Skeletal muscle tissue (tissue), 4 donors: ENCODE measurements around the gene ALDH8A1. TPM values are rescaled to one million over a fixed set of nuclear protein-coding genes. Genes with fewer than 3 reads are reported as not detected.

Source experiments
- H3K27ac ChIP-seq: one replicate; pipeline ENCODE4 v1.7.0; 2013; ENCODE audit warnings: mild to moderate bottlenecking, low read depth, low read length, inconsistent platforms
- H3K27me3 ChIP-seq, 3 donors: one replicate each; pipeline ENCODE4 v1.7.0; 2013; ENCODE audit warnings: low read length in 3 of 3; ENCODE audit not compliant: control insufficient read depth in 3 of 3, insufficient read depth in 3 of 3
- H3K36me3 ChIP-seq, 3 donors: one replicate each; pipeline ENCODE4 v1.7.0; 2013; ENCODE audit warnings: low read length in 3 of 3; ENCODE audit not compliant: control insufficient read depth in 3 of 3, insufficient read depth in 3 of 3
- H3K4me1 ChIP-seq, 3 donors: one replicate each; pipeline ENCODE4 v1.7.0; 2013; ENCODE audit warnings: low read length in 3 of 3, mild to moderate bottlenecking in 3 of 3; ENCODE audit not compliant: control insufficient read depth in 3 of 3, insufficient read depth in 3 of 3
- H3K4me3 ChIP-seq, 3 donors: one replicate each; pipeline ENCODE4 v1.7.0; 2013; ENCODE audit warnings: low read length in 3 of 3
- H3K9ac ChIP-seq, 3 donors: one replicate each; pipeline ENCODE4 v1.7.0; 2013; ENCODE audit warnings: low read length in 3 of 3, mild to moderate bottlenecking in 3 of 3, moderate library complexity in 2 of 3, low read depth in 1 of 3
- H3K9me3 ChIP-seq, 3 donors: one replicate each; pipeline ENCODE4 v1.7.0; 2013; ENCODE audit warnings: low read length in 3 of 3; ENCODE audit not compliant: control insufficient read depth in 3 of 3
- total RNA-seq: library from RNA; depleted of rRNA; stranded (reverse); fragments of >200 nt; gene quantifications from one replicate; pipeline ENCODE4 v1.2.3, GENCODE V29; 2014
- donor health status: Osteomylitis.

The ALDH8A1 gene
- total RNA-seq, 1 donor from 2014 or later, result 0.52 TPM

DNA sequence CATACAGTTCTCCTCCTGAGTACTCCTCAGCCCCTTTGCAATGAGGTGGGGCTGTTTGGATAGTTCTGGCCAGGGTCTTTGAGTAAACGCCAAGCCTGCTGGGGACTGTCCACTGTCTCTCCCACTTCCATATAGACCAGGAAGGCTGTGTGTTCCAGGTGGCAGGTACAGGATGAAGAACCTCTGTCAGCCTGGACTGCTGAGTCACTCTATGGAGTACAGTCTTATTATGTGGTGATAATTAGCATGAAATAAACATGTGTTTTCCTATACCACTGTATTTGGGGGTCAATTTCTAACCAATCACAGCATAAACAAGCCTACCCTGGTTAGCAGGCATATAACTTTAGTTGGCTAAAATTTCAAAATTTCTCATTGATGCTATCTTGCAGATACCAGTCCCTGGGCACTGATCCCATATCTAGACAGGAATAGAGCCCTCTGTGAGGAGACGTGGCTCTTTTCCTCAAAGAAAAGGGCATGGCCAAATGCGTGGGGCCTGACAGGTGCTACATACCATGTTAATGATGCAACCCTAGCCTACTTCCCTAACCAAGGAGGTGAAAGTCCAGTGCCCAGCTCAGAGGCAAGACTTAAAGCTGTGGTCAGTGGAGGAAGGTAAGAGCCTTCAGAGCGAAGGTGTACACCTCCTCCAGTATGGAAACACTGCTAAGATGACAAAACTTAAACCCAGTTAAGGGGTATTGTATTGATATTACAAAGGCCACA, 4.5 kb upstream of the ALDH8A1 start:
- no peak overlapping the region for H3K27ac ChIP-seq
- H3K9ac ChIP-seq, result no peak overlapping the region
- no peaks in the 10 kb centered on the region for H3K27me3 ChIP-seq
- peaks cover 0 to 3% (median 0%) of the 10 kb centered on the region in 3 donors for H3K9me3 ChIP-seq
- H3K4me3 ChIP-seq, result no peak overlapping the region
- H3K4me1 ChIP-seq, result no peaks in the 10 kb centered on the region
- no peaks in the 10 kb centered on the region for H3K36me3 ChIP-seq

DNA sequence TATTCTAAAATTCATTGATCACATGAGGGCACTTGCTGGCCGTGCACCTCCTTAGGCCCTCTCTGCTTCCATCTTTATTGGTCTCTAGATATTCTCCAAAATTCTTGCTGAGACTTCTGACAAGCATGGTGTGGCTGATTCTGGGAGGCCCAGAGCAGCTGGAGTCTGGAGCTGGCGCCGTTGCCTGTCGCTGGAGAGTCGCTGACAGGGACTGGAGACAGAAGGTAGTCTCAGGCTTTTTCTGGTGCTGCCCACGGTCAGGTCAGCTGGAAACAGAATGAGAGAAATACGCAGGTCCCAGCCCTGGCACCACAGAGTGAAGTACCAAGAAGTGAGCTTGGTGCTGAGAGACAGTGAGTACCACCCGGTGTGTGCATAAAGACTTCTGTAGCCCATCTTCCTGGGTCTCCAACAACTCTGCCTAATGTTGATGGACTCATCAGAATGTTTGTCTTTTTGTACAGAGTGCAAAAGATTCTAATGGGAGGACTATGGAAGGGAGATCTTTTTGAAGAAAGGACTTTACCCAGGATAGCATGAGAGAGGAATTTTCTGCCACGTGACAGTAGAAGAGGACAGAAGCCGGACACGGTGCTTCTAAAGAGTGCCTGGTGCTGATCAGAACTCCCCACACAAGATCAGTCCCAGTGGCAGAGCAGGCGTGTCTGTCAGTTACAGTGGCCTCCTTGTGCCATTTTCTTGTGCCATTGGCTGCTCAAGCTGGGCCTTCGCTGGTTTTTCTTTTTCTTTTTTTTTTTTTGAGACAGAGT, 1.8 kb upstream of the ALDH8A1 start:
- no peaks in the 10 kb centered on the region for H3K27me3 ChIP-seq
- H3K4me1 ChIP-seq, result no peaks in the 10 kb centered on the region
- H3K27ac ChIP-seq, result no peak overlapping the region
- no peaks in the 10 kb centered on the region for H3K9me3 ChIP-seq
- H3K4me3 ChIP-seq, result no peak overlapping the region
- no peaks in the 10 kb centered on the region for H3K36me3 ChIP-seq
- H3K9ac ChIP-seq, result no peak overlapping the region

- H3K36me3 ChIP-seq, result no peaks in the 10 kb centered on the region
- H3K27me3 ChIP-seq, result no peaks in the 10 kb centered on the region
- H3K9ac ChIP-seq, result no peak overlapping the region
- no peak overlapping the region for H3K4me3 ChIP-seq
- no peak overlapping the region for H3K27ac ChIP-seq
- H3K4me1 ChIP-seq, result no peaks in the 10 kb centered on the region
- H3K9me3 ChIP-seq, result no peaks in the 10 kb centered on the region
Observed at GRCh38 chr6:134950482-134950881, 581 bp upstream of the ALDH8A1 start.

- no peaks in the 10 kb centered on the region for H3K27me3 ChIP-seq
- H3K4me3 ChIP-seq, result no peak overlapping the region
- no peak overlapping the region for H3K27ac ChIP-seq
- H3K9ac ChIP-seq, result no peak overlapping the region
- no peaks in the 10 kb centered on the region for H3K36me3 ChIP-seq
- no peaks in the 10 kb centered on the region for H3K9me3 ChIP-seq
- no peaks in the 10 kb centered on the region for H3K4me1 ChIP-seq
Observed at GRCh38 chr6:134948691-134949090, 1.2 kb downstream of the ALDH8A1 start.

DNA sequence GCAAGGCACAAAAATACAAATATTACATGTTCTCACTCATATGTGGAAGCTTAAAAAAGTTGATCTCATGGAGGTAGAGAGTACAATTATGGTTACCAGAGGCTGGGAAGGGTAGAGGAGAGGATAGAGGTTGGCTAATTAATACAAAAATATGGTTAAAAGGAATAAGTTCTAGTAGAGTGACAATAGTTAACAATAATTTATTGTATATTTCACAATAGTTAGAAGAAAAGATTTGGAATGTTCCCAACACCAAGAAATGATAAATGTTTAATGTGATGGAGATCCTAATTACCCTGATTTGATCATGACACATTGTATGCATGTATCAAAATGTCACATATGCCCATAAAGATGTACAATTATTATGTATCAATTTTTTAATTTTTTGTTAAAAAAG, 1.8 kb downstream of the ALDH8A1 start:
- Histone ChIP-seq H3K9ac (no peak overlapping the region), H3K4me3 (no peak overlapping the region), H3K27me3 (no peaks in the 10 kb centered on the region), H3K4me1 (no peaks in the 10 kb centered on the region), H3K9me3 (no peaks in the 10 kb centered on the region), H3K27ac (no peak overlapping the region), H3K36me3 (no peaks in the 10 kb centered on the region)

DNA sequence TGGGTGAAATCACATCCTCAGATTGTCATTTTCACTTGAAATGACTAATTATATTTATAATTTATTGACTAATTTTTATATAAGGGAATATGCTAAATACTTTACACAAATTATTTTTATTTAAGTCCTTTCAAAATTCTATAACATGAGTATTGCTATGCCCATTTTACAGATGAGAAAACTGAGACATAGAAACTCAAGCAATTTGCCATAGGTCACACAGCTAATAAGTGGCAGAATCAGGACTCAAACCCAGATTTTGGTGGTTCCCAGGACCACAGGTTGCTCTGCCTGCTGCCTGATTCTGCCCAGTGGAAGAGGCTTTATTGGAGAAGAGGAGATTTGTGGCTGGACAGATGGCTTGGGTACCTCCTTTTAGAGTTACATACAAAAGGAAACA, 4.9 kb downstream of the ALDH8A1 start:
- Histone ChIP-seq H3K9me3 (no peaks in the 10 kb centered on the region), H3K27me3 (no peaks in the 10 kb centered on the region), H3K4me1 (no peaks in the 10 kb centered on the region), H3K36me3 (no peaks in the 10 kb centered on the region), H3K4me3 (no peak overlapping the region), H3K27ac (no peak overlapping the region), H3K9ac (no peak overlapping the region)

DNA sequence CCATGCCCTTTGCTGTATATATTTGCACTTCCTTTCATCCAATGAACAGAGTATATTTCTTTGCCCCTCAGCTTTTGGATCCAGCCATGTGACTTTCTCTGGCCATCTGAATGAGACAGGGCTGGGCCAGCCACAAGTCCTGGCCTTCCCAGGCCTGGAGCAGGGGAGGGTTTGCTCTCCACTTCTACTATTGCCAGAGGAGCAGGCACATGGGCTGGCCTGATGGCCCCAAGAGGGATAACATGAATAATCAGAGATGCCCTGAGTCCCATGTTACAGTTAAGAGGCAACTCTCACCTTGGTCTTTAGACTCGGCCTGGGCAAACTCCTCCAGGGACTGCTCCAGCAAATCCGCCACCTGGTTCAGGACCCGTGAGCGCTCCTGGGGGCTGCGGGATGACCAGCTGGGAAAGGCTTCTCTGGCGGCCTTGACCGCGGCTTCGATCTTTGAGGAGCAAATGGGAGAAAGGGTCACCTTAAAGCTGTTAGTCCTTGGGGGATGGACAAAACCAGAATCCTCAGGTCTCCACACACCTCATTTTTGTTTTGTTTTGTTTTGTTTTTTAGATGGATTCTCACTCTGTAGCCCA, 6.3 kb downstream of the ALDH8A1 start:
- H3K27ac ChIP-seq, result no peak overlapping the region

DNA sequence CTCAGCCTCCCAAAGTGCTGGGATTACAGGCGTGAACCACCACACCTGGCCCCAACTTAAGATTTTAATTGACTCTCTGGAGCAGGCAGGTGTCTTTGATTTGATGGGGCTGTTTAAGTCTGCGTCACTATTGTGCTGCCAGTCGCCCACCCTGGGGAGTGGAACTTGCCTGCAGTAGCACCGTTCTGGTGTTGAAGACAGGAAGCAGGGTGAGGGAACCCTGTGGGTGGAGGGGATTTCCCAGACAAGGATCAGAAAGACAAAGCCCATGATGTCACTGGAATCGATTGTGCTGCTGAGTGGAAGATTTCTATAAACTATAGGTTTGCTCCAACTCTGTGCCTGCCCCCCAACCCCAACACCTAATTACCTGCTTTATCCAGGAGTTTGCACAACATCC, 11.0 kb downstream of the ALDH8A1 start:
- Histone ChIP-seq H3K36me3 (peaks cover 0 to 5% (median 0%) of the 10 kb centered on the region in 3 donors), H3K4me1 (no peaks in the 10 kb centered on the region), H3K9ac (no peak overlapping the region), H3K27ac (no peak overlapping the region), H3K27me3 (no peaks in the 10 kb centered on the region), H3K9me3 (no peaks in the 10 kb centered on the region), H3K4me3 (no peak overlapping the region)

More for the DNA sequence above, 6.3 kb downstream of the ALDH8A1 start:
- H3K9ac ChIP-seq, result no peak overlapping the region
- no peaks in the 10 kb centered on the region for H3K4me1 ChIP-seq
- no peak overlapping the region for H3K4me3 ChIP-seq
- H3K9me3 ChIP-seq, result no peaks in the 10 kb centered on the region
- H3K27me3 ChIP-seq, result no peaks in the 10 kb centered on the region
- peaks cover 0 to 5% (median 0%) of the 10 kb centered on the region in 3 donors for H3K36me3 ChIP-seq

- Histone ChIP-seq H3K9ac (no peak overlapping the region), H3K4me1 (no peaks in the 10 kb centered on the region), H3K4me3 (no peak overlapping the region), H3K36me3 (peaks cover 0 to 5% (median 0%) of the 10 kb centered on the region in 3 donors), H3K27ac (no peak overlapping the region), H3K9me3 (no peaks in the 10 kb centered on the region), H3K27me3 (no peaks in the 10 kb centered on the region)
Observed at GRCh38 chr6:134937426-134937825, 12.5 kb downstream of the ALDH8A1 start.

GRCh38 chr6:134936931-134937330, 13.0 kb downstream of the ALDH8A1 start:
- H3K4me1 ChIP-seq, result no peaks in the 10 kb centered on the region
- H3K4me3 ChIP-seq, result no peak overlapping the region
- H3K9me3 ChIP-seq, result no peaks in the 10 kb centered on the region
- no peak overlapping the region for H3K9ac ChIP-seq
- no peaks in the 10 kb centered on the region for H3K27me3 ChIP-seq
- H3K36me3 ChIP-seq, result peaks cover 0 to 5% (median 0%) of the 10 kb centered on the region in 3 donors
- H3K27ac ChIP-seq, result no peak overlapping the region
